Measurements from ENCODE around the gene AOPEP.
A peak's percentile ranks its signal among the peaks of the same experiment; 100 is the strongest.

Gene AOPEP

GRCh38 chr9:94913550-94913949 lies 187.1 kb downstream of the AOPEP start:
- DNase-seq = no peak
- no peaks in the 10 kb centered on the region for H3K36me3 ChIP-seq
- peak overlapping the region in 1 of 2 donors; percentile 46 for H3K27ac ChIP-seq
- H3K4me1 ChIP-seq = peaks cover 0 to 37% (median 10%) of the 10 kb centered on the region in 4 donors
- H3K27me3 ChIP-seq = no peaks in the 10 kb centered on the region
- TF ChIP-seq CTCF (IDR thresholded peaks at IDR 0.05) = no peak
- H3K4me3 ChIP-seq = no peak overlapping the region
- intact Hi-C loops (cut with DNase I; ENCODE audit: low total_unique reads) = no loop called here
- H3K9me3 ChIP-seq = no peaks in the 10 kb centered on the region

- DNase-seq = no peak
These were observed 189.3 kb downstream of the AOPEP start for GRCh38 chr9:94915476-94916450.

GRCh38 chr9:94916956-94917355 lies 190.5 kb downstream of the AOPEP start:
- Histone ChIP-seq H3K36me3 (no peaks in the 10 kb centered on the region), H3K27me3 (no peaks in the 10 kb centered on the region), H3K4me1 (peaks cover 0 to 62% (median 36%) of the 10 kb centered on the region in 4 donors), H3K4me3 (no peak overlapping the region), H3K9me3 (no peaks in the 10 kb centered on the region), H3K27ac (no peak overlapping the region)
- TF ChIP-seq CTCF (IDR thresholded peaks at IDR 0.05) = no peak
- DNase-seq = no peak
- intact Hi-C loops (cut with DNase I; ENCODE audit: low total_unique reads) = no loop called here

More at GRCh38 chr9:94915476-94916450, 189.3 kb downstream of the AOPEP start:
- no peaks in the 10 kb centered on the region for H3K36me3 ChIP-seq
- no peak for TF ChIP-seq CTCF (IDR thresholded peaks at IDR 0.05)
- H3K4me3 ChIP-seq = no peak overlapping the region
- H3K27me3 ChIP-seq = no peaks in the 10 kb centered on the region
- H3K27ac ChIP-seq = peak overlapping the region in 1 of 2 donors; percentile 2
- peaks cover 0 to 50% (median 26%) of the 10 kb centered on the region in 4 donors for H3K4me1 ChIP-seq
- H3K9me3 ChIP-seq = no peaks in the 10 kb centered on the region
- intact Hi-C loops (cut with DNase I; ENCODE audit: low total_unique reads) = no loop called here

GRCh38 chr9:94918038-94918753 lies 191.7 kb downstream of the AOPEP start:
- H3K36me3 ChIP-seq = no peaks in the 10 kb centered on the region
- peak overlapping the region; percentile 86 to 92 for H3K27ac ChIP-seq
- no peak overlapping the region for H3K4me3 ChIP-seq
- H3K9me3 ChIP-seq = no peaks in the 10 kb centered on the region
- intact Hi-C loops (cut with DNase I; ENCODE audit: low total_unique reads) = no loop called here
- no peaks in the 10 kb centered on the region for H3K27me3 ChIP-seq
- TF ChIP-seq CTCF (IDR thresholded peaks at IDR 0.05) = no peak
- no peak for DNase-seq
- peaks cover 0 to 68% (median 44%) of the 10 kb centered on the region in 4 donors for H3K4me1 ChIP-seq

GRCh38 chr9:94919376-94920098 lies 193.0 kb downstream of the AOPEP start:
- H3K36me3 ChIP-seq = no peaks in the 10 kb centered on the region
- no peaks in the 10 kb centered on the region for H3K27me3 ChIP-seq
- peaks cover 0 to 67% (median 43%) of the 10 kb centered on the region in 4 donors for H3K4me1 ChIP-seq
- H3K4me3 ChIP-seq = no peak overlapping the region
- H3K9me3 ChIP-seq = no peaks in the 10 kb centered on the region
- no peak for TF ChIP-seq CTCF (IDR thresholded peaks at IDR 0.05)
- intact Hi-C loops (cut with DNase I; ENCODE audit: low total_unique reads) = no loop called here
- H3K27ac ChIP-seq = peak overlapping the region; percentile 86 to 92
- DNase-seq = no peak

Measured in tibial artery (tissue), 4 donors.